HG02973 (cell line): Measurements from ENCODE around the gene EIF3D.

ENCODE experiments used
- ATAC-seq: cut with Tn5 transposase; IDR thresholded peaks from one replicate; pipeline ENCODE4 v1.9.1; 2021; ENCODE audit warnings: moderate library complexity; ENCODE audit not compliant: unreplicated experiment

The EIF3D gene

DNA sequence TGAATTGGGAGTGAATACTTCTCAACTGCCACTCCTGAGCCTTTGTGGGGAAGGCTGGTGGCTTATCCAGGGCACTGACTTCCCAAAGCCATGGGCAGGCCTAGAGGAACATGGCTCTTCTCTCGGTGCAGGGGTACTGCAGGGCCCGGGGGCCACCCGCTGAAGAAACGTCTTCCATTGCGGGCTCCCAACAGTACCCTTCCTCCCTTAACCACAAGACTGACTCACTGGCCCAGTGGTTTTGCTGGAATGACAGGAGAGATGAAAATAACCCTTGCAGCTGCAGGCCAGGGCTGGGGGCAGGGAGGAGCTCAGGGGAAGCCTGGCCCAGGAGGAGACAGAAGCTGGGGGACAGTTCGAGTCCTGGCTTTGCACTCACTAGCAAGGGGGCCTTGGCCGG lies 61.0 kb downstream of the EIF3D start:
- no peak for ATAC-seq

DNA sequence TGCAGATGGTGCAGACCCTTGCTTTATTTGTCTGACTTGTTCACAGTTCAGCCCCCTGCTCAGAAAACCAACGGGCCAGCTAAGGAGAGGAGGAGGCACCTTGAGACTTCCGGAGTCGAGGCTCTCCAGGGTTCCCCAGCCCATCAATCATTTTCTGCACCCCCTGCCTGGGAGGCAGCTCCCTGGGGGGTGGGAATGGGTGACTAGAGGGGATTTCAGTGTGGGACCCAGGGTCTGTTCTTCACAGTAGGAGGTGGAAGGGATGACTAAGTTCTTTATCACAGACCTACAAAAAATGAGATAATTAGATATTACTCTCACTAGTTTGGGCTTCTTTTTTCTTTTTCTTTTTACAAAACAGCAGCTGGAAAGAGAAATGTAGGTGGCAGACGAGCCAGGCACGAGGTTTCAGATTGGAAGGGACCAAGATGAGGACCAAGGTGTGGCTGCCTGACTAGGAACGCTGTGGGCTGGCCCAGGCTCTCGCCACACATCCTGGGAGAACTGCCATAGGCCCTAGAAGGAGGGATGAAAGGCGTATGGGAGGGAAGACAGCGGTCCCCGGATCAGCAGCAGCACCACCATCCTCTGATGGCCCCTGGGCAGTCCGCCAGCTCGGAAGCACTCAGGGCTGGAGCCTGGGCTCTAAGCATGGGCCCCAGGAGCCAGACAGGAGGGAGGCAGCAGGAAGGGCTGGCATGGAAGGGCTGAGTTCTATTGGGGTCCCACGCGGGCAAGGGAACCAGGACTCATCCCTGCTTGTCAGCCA lies 61.7 kb downstream of the EIF3D start:
- ATAC-seq = no peak

GRCh38 chr22:36466258-36466657 lies 62.7 kb downstream of the EIF3D start:
- no peak for ATAC-seq

DNA sequence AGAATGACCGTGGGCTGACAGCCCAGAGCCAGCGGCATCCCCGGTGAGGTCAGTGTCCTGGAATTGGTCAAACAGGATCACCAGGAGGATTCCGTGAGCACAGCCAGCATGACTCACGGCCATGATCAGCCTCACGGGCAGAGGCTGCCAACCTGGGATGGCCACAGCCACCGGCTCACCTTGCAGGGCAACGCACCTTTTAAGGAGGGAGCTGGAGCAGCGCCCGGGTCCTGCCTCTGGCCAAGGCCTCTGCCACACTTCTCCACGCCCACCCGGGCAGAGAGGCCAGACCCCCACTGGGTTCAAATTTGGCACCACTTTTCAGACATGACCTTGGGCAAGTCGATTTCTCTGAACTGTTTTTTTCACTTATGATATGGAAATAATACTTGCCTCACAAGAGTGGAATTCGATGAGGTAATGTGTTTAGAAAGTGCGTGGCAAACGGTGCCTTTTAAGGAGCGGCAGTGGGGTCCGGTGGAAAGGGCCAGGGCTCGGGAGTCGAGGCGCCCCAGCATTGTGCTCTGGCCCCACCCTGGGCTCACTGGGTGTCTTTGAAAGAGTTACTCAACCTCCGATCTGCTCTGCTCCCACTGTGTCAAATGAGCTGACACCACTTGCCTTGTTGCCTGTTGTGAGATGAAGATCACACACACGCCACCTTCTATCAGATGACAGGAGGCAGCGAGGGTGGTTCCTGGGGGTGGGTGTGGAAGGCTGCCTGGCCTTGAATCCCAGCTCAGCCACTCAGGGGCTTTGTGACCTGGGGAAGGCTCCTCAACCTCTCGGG lies 63.5 kb downstream of the EIF3D start:
- no peak for ATAC-seq

GRCh38 chr22:36464715-36465231 lies 64.2 kb downstream of the EIF3D start:
- ATAC-seq = no peak

DNA sequence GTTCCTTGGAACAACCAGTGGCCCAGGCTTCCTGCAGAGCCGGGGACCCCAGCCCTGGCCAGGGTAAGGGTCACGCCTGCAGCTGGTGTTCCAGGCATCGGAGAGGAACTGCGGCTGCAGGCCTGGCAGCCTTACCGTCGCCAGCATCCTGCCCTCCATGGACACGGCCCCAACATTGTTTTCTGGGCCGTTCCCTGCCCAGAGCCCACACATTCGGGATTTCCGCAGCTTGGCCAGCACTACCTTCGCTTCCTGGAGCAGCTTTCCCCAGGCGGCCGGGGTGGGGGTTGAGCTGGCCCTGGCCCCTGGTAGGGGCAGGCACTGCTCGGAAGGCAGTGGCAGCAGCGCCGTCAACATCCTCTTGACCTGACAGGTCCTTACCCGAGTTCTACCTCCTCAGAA lies 65.2 kb downstream of the EIF3D start:
- ATAC-seq = no peak

- ATAC-seq = no peak
These were observed 67.0 kb downstream of the EIF3D start for GRCh38 chr22:36461665-36462649.
